Activated CD4-positive, alpha-beta T cell treated with anti-CD3 and anti-CD28 coated beads, Interleukin-2, amount 50 U/mL, for 24 hours (primary cell): ENCODE measurements around the gene GMPPB.
"Not testable (repeated sequence)": the region's sequence is repeated elsewhere in the genome, so short reads cannot be mapped to it uniquely, and the experiment has no call there.

ENCODE experiments used
- DNase-seq, 2 donors: peaks; one replicate each; pipeline ENCODE4 v3.0.0-alpha.2; 2020; ENCODE audit warnings: low read depth in 1 of 2, low spot score in 1 of 2

GMPPB gene

DNA sequence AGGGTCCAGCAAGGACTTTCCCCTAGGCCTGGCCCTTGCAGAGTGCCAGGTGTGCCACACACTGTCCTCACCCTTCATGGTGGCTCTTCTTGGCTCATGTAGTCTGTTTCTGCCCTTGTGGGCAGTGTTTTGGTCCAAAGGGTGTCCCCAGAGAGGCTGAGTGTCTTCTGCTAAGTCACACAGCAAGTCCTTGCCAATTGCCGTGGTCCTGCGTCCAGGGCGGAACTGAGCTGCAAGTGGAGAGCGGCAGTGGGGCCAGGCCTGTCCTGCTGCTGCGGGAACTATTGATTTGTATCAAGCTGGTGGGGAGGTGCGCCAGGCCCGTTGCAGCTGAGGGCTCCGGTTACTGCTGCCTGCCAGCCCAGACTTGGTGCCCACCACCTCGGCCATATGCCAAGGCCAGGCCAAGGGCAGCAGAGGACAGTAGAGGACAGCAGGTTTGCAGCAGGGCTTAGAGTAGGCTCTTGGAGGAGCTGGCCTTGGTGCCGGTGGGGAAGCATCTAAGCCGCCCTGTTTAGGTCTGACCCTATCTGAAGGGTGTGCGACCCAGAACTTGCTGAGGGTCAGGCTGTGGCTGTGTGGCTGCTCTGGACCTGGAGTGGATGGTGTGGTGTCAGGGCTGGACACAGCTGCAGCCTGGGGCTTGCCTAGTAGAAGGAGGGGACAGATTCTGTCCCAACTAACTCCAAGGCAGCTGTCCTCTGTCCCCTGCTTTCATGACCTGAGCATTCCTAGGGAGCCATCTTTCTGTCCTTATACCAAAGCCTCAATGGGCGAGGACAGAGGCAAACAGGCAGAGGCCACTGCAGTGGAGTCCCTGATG is 8.8 kb downstream of the GMPPB start:
- DNase-seq = no peak

DNA sequence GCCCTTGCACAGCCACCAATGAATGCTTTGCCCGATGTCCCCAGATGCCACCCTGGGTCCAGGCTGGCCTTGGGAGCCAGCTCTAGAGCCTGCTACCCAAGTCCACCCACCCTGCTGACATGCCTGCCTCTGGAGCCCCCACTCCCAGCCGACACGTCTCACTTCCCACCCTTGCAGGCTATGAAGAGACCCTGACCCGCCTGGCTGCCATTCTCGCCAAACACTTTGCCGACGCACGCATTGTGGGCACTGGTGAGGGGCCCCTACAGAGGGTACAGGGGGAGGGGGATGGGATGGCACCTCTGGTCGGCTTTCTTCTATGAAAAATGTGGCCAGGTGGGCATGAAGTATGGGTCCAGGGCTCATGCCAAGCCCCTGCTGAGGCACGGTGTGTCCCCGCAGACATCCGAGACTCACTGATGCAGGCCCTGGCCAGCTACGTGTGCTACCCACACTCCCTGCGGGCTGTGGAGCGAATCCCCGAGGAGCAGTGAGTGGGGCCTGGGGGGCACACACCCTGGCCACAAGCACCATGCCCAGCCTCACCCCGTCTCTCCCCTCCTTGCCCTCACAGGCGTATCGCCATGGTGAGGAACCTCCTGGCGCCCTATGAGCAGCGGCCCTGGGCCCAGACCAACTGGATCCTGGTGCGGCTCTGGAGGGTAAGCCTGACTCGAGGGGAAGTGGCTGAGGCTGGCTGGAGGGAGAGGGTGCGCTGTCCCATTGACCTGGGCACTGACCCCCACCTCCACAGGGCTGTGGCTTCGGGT is 10.2 kb downstream of the GMPPB start:
- no peak for DNase-seq

DNA sequence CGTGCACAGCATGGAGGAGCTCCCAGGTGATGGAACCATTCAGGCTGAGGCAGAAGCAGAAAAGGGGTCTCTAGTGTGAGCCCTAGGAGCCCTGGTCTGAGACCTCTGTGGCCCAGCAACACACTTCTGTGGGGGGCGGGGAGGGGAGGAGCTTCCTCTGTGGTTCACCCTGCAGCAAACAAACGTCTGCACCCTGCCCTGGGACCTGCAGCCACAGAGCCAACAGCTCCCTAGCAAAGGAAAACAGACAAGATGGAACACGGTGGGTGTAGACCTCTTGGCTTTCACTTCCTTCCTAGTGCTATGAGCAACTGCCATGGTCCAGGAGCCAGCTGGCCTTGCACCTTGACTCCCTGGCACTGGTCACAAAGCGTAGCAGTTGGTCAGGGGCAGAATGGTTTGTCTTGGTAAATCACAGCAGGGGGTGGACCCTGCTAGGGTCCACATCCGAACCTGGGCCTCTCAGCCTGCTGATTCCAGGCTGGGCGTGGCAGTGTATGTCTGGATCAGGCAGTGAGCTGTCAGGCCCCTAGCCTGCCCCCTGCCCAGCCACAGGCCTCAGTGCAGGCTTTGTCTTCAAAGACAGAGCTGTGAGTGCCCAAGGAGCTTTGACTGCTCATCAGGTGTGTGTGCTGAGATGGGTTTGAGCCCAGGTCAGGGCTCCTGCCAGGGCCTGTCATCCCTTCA is 11.0 kb downstream of the GMPPB start:
- DNase-seq = no peak

DNA sequence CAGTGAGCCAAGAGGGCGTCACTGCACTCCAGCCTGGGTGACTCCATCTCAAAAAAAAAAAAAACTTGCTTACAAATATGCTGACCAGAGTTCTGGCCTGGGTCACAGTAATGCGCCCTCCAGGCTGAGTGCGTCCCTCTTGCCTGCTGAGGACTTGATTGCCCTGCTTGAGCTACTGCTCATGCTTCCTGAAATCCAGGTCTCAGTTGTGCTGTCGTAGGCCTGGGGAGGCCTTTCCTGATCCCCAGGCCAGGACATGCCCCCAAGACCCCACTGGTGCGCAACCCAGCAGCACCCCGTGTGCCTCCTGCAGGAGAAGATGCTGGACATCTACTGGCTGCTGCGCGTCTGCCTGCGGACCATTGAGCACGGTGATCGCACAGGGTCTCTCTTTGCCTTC is 11.6 kb downstream of the GMPPB start:
- no peak for DNase-seq

DNA sequence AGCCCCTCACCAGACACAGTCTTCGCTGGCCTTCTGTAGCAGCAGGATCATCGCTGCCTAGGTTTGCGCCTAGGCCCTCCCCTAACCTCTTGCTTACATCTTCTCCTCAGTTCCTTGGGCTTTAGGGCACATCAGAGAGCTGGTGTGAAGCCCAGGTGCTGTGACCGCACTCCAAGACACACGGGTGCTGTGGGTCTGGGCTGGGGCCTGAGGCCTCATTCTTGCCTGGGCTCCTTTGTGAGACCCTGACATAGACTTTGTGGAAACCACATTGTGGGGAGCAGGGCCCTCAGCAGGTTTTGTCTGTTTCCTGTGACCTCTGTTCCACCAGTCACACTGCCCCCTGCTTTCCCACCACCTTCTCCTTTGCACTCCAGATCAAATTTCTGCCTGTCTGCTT is 12.3 kb downstream of the GMPPB start:
- DNase-seq = no peak

- no peak for DNase-seq
Measured at GRCh38 chr3:49709852-49710251, 13.9 kb downstream of the GMPPB start.

DNA sequence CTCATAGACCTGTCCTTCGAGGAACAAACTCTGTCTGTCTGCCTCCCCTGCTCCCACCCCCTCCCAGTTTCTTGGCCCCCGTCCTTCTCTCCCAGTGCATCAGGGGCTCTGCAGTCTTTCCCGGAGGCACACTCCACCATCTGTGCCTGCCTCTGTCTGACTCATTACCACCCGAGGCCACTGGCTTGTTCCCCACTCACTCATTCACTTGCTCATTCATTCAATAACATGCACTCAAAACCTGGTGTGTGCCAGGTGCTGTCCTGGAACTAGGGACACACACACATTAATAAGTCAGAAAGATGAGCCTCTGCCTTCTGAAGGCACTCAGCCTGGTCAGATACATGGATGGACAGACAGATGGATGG is 16.7 kb downstream of the GMPPB start:
- DNase-seq = no peak

DNA sequence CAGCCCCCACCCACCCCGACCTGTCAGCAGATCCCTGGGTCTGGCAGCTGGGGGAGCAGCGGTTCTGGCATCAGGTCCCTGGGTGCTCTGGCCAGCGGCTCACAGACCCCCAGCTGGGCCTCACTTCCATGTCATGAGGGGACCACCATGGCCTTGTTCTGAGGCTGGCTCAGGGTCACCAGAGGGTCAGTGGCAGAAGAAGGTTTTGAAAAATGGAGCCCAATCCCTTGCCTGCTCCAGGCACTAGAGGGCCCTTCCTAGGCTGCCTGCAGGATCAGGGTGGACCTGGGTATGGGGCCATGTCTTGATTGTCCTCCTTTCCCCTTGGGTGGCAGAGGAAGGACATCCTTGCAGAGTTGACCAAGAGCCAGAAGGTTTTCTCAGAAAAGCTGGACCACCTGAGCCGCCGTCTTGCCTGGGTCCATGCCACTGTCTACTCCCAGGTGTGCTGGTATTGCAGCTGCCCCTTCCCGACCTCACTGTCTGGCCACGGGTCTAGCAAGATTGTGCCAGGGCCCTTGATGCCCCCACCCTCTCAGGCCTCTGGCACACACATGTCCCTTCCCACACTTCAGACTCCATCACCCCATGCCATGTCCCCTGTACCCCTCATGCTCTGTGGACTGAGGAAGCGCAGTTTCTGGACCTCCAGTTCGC is 17.2 kb downstream of the GMPPB start:
- no peak for DNase-seq

- DNase-seq = no peak
Measured at GRCh38 chr3:49705390-49705960, 18.3 kb downstream of the GMPPB start.

- no peak for DNase-seq
Measured at GRCh38 chr3:49704629-49705028, 19.1 kb downstream of the GMPPB start.

DNA sequence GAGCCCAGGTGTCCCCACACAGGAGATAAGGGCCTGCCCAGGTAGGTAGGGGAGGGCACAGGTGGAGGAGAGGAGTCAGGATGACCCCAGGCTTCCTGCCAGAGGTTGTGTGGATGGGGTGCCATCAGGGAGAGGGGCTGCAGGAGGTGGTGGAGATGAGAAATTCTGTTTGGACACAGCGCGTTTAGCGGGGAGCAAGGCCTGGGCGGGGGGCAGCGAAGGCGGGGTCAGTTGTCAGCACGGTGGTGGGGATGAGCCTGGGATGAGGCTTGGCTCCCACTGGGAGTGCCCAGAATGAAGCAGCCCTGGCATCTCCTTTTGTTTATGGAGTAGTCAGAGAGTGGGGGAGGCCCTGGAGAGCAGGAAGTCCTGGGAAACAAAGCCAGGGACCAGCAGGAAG is 19.8 kb downstream of the GMPPB start:
- no peak for DNase-seq

DNA sequence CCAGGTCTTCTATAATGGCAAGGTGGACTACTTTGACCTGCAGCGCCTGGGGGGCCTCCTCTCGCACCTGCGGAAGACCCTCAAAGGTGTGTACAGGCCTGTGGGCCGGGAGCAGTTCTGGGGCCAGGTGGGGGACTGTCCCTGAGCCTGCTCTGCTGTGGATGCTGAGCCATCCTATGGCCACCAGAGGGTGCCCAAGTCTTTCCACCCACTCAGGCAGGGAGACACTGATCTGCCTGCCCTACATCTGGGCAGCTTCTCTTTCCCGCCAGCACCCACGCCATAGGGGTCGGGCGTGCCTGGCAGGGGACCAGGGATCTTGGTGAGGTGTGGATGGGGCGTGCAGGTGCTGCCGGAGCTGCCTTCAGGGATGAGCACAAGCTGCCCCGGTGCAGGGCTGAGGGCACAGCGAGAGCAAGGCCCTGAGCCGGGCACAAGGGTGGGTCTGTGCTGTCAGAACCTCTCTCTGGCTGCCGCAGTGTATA is 20.3 kb downstream of the GMPPB start:
- peak in 1 of 2 donors; percentile 54 for DNase-seq

DNA sequence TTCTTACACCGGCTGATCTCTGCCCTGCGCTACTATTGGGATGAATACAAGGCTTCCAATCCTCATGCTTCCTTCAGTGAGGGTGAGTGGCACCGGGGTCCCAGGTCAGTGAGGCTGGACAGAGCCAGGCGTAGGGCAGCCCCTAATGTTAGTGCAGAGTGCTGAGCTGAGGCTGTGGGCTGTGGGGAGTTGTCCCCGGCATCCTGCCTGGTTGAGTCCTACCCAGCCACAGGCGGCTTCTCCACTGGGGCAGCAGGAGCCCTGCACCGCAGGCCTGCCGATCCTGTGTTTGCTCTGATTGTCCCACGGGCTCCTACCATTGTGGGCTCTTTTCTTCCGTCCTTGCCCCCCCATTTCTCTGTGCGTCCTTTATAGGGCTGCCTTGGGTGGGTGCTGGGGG is 21.1 kb downstream of the GMPPB start:
- no peak for DNase-seq

- DNase-seq = no peak
Measured at GRCh38 chr3:49701388-49702077, 22.2 kb downstream of the GMPPB start.

DNA sequence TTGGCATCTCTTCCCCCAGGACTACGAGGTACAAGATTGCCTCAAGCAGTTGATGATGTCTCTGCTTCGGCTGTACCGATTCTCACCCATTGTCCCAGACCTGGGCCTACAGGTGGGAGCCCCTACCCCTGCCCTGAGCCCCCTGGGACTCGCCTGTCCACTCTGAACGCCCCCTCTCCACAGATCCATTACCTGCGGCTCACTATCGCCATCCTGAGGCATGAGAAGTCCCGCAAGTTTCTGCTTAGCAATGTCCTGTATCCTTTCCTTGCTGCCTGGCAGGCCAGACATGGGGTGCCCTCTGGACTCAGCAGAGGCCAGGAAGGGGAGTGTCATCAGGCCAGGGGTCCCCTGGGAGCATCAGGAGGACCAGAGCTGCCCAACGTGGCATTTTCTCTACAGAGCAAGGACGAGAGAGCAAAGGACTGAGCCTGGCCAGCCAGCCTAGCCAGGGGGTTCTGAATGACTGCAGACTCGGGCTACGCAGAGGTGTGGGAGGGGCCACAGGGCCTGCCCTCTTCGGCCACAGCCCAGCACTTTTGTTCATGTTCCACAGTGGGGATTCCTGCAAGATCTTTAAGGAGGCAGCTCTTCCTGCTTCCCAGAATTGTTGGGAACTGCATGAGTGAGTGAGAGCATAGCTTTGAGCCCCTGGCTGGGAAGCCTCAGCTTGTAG is 23.2 kb downstream of the GMPPB start:
- no peak for DNase-seq

DNA sequence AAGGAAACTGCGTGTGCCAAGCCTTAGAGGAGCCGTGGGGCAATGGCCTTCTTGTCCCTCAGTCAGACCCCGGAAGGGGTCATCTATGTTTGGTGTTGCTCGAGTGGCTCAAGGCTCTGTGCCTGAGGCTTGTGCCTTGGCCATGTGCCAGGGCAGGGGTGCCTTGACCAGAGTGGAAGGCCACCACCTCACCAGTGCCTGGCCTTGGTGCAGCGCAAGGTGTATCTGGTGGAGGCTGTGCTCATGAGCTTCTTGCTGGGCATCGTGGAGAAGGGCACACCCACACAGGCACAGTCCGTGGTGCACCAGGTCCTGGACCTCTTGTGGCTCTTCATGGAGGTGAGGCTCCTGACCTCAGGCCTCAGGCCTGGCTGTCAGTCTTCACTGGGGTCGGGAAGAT is 23.7 kb downstream of the GMPPB start:
- DNase-seq = no peak

DNA sequence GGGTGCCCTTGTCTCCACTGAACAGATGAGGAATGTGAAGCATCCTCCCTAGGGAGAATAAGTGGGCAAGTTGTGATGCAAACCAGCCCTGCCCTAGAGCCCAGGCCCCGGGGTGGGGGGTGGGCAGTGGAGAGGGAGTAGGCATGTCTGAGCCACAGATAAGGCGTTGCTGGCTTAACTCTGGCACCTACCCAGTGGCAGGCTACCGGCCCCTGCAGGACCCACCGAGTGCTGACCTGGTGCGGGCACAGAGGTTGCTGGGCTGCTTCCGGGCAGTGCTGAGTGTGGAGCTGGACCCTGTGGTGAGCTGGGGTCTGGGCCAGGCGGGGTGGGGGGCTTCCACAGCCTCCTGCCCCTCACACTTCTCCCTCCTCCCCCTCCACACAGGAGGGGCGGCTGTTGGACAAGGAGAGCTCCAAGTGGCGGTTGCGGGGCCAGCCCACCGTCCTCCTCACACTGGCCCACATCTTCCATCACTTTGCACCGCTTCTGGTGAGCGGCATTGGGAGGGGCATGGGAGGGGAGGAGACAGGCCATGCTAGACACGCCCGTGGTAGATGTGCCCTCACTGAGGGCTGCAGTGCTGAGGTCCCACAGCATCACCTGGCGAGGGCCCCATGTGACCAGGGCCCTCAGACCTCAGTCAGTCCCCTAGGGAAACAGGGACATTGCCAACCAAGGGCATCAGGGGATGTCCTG is 24.3 kb downstream of the GMPPB start:
- no peak for DNase-seq

DNA sequence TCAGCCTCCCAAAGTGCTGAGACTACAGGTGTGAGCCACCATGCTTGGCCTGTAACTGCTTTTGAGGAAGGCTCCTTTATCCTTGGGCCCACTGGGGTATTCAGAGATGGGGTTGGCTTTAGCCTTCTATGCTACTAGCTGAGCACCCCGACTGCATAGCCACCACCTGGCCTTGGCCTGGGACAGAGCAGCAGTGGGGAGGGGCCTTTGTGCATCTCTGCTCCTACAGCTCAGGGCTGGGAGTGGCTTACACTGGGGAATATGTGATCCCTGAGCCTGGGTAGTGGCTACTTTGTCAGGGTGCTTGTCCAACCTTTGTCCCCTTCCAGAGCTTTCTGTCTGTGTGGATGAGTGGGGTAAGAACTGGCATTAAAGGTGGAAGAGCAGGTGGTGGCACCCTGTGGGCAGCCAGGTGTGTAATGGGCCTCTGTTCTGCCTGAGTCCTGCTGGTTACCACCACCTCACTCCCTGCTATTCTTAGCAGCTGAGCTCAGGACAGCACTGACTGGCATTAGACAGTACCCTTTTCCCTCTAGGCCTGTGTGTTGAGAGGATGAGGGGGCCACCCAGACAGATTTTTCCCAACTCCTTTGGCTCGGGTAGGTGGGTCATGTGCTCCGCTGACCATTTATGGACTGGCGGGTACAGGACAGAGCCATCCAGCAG is 28.3 kb downstream of the GMPPB start:
- DNase-seq = not testable (repeated sequence)
